Stimulated activated CD8-positive, alpha-beta memory T cell treated with anti-CD3 and anti-CD28 coated beads, Interleukin-4, amount 100 ng/mL, for 1 hour (primary cell): ENCODE results near the gene STAB1.

Source experiments
- DNase-seq, 2 donors: peaks; one replicate each; pipeline ENCODE4 v3.0.0-alpha.2; 2020; ENCODE audit warnings: low read depth in 2 of 2, low spot score in 1 of 2

Gene STAB1

DNA sequence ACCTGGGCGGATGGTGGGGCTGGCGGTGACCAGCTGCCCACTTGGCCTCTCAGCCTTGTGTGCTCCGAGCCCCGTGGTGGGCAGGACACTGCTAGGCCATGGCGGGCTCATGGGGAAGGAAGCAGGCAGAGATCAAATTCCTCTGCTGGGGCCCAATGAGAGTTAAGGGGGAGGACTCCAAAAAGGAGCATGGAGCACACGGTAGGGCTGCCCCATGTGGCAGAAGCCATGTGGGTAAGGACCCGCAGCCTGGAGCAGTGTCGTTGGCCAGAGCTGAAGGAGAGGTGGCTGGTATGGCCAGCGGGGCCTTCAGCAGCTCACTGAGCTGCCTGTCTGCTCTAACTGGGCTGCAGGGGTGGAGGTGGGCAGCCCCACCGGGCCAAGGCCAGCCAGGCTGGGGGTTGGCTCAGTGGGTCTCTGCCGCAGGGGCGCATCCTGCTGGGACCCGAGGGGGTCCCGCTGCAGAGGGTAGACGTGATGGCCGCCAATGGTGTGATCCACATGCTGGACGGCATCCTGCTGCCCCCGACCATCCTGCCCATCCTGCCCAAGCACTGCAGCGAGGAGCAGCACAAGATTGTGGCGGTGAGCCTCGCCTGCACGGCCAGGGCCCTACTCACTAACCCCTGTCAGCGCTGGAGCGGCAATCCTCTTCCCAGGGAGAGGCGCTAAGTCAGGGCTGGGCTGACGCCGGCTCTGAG lies 11.3 kb downstream of the STAB1 start:
- no peak for DNase-seq

DNA sequence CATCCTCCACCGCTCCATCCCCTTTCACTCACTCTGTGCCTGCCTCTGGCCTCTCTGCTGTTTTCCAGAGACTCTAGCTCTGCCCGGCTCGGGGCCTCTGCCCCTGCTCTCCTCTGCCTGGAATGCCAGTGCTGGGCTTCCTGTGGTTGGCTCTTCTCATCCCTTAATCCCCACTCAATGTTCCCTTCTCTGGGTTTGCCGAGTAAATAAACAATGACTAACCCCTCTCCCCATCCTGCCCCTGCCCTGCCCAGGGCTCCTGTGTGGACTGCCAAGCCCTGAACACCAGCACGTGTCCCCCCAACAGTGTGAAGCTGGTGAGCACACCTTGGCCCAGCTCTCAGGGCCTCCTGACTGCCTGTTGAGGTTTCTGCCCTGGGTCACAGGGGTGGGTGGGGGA lies 12.2 kb downstream of the STAB1 start:
- DNase-seq: no peak

DNA sequence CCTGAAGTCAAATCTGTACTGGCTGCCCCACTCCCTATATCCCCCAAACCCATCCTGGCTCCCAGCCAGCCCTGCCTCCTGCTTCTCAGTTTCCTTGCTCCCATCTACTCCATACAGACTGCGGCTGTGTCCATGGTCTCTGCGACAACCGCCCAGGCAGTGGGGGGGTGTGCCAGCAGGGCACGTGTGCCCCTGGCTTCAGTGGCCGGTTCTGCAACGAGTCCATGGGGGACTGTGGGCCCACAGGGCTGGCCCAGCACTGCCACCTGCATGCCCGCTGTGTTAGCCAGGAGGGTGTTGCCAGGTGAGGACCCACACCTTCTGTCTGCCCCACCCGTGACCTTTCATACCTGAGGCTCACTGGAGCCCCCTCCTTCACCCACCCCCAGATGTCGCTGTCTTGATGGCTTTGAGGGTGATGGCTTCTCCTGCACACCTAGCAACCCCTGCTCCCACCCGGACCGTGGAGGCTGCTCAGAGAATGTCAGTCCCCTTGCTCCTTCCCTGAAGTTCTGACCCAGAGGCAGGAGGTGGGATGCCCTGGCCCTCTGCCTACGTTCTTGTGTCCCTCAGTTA lies 14.7 kb downstream of the STAB1 start:
- no peak for DNase-seq

DNA sequence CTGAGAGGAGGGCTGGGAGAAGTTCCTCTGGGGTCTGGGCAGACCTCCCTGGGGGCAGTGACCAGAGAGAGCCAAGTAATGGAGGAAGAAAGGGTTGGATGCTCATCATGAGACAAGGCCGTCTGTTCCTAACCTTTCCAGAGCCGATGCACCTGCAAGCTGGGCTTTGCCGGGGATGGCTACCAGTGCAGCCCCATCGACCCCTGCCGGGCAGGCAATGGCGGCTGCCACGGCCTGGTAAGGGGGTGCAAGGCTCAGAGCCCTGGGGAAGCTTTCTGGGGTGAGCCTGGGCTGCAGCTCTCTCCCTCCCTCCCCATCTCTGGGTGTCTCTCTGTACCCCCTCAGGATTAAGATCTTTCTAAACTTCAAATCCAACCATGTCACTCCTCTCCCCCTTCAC lies 16.4 kb downstream of the STAB1 start:
- DNase-seq: no peak

DNA sequence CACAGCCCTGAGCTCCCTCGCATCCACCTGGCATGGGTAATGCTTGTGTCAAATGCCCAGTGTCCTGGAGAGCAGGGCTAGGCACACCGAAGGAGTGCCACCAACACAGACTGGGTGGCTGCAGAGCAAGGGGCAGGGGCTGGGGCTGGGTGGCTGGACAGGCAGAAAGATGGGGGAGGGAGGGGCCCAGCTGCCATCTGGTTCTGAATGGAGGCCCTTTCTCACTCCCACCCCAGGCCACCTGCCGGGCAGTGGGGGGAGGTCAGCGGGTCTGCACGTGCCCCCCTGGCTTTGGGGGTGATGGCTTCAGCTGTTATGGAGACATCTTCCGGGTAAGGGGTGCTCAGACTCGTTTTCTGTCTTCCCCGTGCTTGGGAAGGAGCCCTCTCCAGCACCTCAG lies 17.0 kb downstream of the STAB1 start:
- DNase-seq: no peak

DNA sequence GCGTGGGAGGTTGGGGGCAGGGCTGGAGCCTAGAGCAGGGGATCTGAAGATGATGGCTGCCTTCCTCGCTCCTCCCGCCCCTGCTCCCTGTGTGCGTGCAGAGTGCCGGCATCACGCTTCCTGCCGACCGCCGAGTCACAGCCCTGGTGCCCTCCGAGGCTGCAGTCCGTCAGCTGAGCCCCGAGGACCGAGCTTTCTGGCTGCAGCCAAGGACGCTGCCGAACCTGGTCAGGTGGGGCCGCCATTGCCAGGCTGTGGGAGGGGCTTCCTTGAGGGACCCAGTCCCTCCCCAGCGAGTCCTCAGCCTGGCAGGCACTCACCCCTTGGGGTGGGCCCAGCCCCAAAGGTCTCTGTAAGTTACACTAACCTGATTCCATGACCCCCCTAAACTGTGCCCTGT lies 17.6 kb downstream of the STAB1 start:
- DNase-seq: no peak

DNA sequence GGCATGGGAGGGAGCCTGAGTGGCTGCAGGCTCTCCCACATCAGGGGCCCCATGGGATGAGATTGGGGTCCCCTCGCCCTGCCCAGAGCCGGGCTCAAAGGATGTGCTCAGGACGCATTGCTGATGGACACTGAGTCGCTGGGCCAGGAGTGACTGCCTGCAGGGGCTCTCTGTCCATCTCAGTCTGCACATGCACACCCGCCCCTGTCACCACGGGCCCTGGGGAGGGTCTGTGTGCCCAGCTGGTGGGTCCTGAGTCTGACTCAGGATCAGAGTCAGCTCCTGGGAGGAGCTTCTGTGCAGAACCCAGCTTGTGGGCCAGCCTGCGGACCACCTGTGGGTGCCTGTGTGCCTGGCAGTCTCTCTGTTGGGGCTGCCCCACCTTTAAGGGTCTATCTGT lies 18.1 kb downstream of the STAB1 start:
- DNase-seq: no peak

DNA sequence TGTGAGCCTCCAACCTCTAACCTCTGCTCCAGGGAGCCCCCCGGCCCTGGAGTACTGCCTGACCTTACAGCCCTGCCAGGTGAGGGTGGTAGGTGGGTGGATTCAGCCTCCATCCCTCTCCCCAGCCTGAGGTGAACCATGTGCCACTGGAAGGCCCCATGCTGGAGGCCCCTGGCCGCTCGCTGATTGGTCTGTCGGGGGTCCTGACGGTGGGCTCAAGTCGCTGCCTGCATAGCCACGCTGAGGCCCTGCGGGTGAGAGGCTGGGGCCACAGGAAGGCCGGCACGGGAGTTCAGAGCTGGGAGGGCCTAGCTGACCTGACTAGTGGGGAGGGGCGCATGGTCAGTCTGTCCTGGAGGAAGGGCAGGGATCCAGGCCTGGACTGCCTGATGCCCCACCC lies 19.4 kb downstream of the STAB1 start:
- no peak for DNase-seq

DNA sequence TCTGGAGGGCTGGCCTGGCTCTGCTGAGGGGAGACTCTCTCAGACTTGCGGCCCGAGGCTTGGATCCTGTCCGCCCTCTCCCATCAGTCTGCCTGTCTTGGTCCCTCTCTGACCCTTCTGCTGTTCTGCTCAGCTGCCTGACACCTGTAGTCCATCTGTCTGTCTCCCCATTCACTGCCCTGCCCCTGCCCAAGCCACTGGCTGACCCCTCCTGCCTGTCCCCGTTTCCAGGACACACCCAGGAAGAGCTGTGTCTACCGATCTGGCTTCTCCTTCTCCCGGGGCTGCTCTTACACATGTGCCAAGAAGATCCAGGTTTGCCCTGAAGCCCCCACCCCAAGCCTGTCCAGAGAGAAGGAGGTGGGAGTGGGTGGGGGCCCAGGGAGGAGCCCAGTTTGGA lies 20.1 kb downstream of the STAB1 start:
- no peak for DNase-seq

DNA sequence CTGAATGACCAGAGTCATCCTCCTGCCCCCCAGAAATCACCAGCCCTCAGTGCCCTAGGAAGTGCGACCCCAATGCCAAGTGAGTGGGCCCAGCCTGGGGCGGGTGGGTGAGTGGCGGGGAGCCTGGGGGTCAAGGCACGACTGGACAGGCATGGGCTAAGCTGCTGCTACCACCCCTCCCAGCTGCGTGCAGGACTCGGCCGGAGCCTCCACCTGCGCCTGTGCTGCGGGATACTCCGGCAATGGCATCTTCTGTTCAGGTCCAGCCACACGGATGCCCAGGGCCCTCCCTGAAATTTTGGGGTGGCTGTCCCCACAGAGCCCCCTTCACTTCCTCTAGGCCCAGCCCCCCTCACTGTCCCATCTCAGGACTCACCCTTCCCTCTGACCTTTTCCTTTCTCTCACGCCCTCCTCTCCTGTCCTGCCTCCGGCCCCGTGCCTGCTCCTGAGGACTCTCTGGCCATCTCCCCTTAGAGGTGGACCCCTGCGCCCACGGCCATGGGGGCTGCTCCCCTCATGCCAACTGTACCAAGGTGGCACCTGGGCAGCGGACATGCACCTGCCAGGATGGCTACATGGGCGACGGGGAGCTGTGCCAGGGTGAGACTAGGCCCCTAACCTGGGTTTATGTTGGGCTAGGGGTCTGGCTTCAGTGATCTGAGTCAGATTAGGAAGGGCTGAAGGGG lies 21.5 kb downstream of the STAB1 start:
- no peak for DNase-seq

DNA sequence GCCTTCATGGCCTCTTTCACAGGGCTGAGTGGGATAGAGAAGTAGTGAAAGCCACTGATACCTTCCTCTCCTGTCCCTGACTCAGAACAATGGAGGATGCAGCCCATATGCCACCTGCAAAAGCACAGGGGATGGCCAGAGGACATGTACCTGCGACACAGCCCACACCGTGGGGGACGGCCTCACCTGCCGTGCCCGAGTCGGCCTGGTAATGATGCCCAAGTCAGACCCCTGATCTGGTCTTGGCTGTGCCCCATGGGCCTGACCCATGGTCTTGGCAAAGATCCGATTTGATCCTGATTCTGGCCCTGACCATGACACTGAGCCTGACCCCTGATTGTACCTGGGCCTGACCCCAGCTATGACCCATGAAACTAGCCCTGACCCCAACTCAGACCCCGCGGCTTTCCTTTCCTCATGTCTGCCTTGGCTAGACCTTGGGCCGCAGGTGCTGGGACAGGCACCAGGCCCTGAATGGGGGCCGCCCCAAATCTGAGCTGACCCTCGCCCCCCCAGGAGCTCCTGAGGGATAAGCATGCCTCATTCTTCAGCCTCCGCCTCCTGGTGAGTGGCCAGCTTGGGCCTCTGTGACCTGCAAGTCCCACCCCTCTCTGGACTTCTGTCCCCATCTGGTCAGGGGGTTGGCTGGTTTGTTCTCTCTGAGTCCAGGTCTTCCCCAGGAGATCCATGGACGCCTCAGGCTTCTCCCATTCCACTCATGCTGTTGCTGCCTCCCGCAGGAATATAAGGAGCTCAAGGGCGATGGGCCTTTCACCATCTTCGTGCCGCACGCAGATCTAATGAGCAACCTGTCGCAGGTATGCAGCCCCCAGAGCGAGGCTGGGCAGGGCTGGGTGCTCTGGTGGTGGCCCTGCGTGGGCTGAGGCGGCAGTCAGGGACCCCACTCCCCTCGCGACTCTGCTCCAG lies 22.9 kb downstream of the STAB1 start:
- DNase-seq: no peak

DNA sequence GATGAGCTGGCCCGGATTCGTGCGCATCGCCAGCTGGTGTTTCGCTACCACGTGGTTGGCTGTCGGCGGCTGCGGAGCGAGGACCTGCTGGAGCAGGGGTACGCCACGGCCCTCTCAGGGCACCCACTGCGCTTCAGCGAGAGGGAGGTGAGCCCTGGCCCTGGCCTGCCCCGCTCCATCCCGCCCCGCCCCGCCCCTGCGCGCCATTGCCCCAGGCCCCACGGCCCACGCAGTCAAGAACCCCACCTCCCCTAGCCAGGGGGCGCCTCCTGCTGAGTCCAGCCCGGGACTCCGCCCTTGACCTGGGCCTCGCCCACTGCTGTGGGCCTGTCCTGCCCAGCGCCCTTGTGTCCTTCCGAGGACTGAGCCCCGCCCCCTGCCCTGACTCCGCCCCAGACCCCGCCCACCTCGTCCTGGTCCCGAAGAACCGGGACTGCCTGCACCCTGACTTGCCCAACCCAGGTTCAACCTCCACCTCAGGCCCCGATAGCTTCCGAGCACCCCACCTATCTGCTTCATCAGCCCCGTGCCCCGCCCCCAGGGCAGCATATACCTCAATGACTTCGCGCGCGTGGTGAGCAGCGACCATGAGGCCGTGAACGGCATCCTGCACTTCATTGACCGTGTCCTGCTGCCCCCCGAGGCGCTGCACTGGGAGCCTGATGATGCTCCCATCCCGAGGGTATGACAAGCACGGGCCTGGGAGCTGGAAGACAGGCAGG lies 23.7 kb downstream of the STAB1 start:
- no peak for DNase-seq

DNA sequence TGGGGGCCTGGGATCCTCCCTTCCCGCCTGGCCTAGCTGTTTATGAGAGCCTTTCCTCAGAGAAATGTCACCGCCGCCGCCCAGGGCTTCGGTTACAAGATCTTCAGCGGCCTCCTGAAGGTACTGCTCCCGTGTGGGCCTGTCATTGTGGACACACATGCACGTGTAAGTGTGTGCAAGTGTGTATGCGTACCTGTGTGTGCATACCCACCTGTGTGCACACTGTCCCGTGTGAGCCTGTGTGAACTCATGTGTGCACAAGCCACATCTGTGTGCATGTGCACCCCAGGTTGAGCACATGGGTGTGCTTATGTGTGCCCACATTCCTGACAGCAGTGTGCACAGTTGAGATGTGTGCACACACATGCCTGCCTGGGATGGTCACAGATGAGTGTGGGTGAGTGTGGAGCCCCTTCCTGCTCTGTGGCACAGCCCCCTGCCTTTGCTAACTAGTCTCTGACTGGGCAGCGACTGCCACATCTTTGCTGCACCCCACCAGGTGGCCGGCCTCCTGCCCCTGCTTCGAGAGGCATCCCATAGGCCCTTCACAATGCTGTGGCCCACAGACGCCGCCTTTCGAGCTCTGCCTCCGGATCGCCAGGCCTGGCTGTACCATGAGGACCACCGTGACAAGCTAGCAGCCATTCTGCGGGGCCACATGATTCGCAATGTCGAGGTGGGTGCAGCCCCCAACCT lies 24.5 kb downstream of the STAB1 start:
- DNase-seq: no peak

DNA sequence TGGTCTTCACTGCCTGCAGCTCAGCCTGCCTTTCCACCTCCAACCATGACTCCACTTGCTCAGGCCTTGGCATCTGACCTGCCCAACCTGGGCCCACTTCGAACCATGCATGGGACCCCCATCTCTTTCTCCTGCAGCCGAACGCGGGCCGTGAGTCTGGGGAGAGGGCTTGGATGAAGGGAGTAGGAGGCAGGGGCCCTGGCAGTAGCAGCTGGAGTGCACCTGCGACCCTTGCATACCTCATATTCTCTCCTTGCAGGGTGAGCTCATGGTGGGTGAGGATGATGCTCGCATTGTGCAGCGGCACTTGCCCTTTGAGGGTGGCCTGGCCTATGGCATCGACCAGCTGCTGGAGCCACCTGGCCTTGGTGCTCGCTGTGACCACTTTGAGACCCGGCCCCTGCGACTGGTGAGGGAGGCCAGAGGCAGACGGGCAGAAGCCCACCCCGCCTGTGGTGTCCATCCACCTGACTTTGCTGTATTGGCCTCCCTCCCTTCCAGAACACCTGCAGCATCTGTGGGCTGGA lies 25.1 kb downstream of the STAB1 start:
- no peak for DNase-seq

DNA sequence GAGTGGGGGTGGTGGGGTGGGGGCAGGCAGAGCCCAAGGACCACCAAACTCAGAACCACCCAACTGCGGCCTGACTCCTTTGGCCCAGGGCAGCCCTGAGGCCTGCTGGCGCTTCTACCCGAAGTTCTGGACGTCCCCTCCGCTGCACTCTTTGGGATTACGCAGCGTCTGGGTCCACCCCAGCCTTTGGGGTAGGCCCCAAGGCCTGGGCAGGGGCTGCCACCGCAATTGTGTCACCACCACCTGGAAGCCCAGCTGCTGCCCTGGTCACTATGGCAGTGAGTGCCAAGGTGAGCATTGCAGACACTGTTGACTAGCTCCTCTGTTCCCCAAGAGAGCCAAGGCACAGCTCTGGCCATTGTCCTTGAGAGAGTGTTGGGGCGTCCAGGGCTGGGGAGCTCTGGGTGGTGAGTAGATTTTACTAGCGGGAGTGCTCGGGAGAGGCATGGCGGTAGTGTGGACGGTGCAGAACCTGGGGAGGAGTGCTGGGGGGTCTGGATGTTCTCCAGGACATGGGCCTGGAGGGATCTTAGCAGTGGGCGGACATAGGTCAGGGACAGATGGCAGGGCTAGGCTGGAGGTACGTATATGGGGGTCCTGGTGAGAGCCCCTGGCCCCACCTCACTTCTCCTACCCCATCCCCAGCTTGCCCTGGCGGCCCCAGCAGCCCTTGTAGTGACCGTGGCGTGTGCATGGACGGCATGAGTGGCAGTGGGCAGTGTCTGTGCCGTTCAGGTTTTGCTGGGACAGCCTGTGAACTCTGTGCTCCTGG lies 25.8 kb downstream of the STAB1 start:
- no peak for DNase-seq

DNA sequence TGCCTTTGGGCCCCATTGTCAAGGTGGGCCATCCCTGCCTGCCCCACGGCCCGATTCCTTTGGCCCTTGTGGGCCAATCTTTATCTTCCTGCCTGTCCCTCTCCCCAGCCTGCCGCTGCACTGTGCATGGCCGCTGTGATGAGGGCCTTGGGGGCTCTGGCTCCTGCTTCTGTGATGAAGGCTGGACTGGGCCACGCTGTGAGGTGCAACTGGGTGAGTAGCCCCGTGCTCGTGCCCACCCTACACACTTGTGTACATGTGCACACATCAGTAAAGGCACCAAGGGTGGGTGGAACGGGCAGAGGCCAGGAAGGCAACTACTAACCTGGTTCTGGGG lies 26.3 kb downstream of the STAB1 start:
- no peak for DNase-seq

DNA sequence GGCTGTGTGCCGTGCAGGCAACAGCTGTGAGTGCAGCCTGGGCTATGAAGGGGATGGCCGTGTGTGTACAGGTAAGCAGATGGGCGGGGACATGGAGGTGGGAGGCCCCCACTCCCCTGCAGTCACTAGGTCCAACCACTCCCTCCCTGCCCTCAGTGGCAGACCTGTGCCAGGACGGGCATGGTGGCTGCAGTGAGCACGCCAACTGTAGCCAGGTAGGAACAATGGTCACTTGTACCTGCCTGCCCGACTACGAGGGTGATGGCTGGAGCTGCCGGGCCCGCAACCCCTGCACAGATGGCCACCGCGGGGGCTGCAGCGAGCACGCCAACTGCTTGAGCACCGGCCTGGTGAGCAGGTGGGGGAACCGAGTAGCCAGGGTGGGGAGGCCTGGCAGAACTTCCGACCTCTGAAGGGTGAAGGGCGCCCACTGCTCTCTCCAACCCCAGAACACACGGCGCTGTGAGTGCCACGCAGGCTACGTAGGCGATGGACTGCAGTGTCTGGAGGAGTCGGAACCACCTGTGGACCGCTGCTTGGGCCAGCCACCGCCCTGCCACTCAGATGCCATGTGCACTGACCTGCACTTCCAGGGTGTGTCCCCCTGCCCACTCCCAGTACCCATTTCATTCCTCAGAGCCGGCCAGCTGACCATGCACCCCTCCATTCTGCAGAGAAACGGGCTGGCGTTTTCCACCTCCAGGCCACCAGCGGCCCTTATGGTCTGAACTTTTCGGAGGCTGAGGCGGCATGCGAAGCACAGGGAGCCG lies 26.9 kb downstream of the STAB1 start:
- DNase-seq: no peak

DNA sequence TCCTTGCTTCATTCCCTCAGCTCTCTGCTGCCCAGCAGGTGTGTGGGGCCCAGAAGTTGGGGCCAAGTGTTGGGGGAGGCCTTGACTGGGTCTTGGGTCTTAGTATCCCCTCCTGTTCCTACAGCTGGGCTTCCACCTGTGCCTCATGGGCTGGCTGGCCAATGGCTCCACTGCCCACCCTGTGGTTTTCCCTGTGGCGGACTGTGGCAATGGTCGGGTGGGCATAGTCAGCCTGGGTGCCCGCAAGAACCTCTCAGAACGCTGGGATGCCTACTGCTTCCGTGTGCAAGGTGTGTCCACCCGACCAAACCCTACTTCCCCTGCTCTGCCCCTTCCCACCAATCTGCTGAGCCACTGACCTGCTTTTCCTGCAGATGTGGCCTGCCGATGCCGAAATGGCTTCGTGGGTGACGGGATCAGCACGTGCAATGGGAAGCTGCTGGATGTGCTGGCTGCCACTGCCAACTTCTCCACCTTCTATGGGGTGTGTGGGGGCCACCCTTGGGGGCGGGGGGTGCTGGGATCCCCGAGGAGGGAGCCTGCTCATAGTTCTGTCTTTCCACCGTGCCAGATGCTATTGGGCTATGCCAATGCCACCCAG lies 27.6 kb downstream of the STAB1 start:
- DNase-seq: no peak
